Activated CD4-positive, CD25-positive, alpha-beta regulatory T cell treated with anti-CD3 and anti-CD28 coated beads, Interleukin-2, amount 50 U/mL, for 24 hours (primary cell): ENCODE data around the gene SYT3.

ENCODE experiments used
- ATAC-seq, 2 donors: fragments of 150-1000 bp; cut with Tn5 transposase; one replicate each; pipeline ENCODE4 v1.10.0; 2021; ENCODE audit warnings: mild to moderate bottlenecking in 1 of 2, moderate library complexity in 1 of 2

Gene SYT3

GRCh38 chr19:50639121-50640112 lies at the start of gene SYT3:
SYT3 (minus strand) TSS chr19:50639881; CDS start chr19:50637411, 2,470 bp downstream.
- ATAC-seq = peak; percentile 55 to 65

GRCh38 chr19:50688766-50689165 lies 49.1 kb upstream of the SYT3 start:
- ATAC-seq = no peak

- ATAC-seq = no peak
These were observed 46.8 kb upstream of the SYT3 start for GRCh38 chr19:50686310-50687032.

- peak; percentile 90 to 97 for ATAC-seq
These were observed 39.8 kb upstream of the SYT3 start for GRCh38 chr19:50679177-50680125.

- no peak for ATAC-seq
These were observed 38.6 kb upstream of the SYT3 start for GRCh38 chr19:50678323-50678722.

GRCh38 chr19:50677636-50678035 lies 38.0 kb upstream of the SYT3 start:
- no peak for ATAC-seq

GRCh38 chr19:50676625-50677197 lies 37.0 kb upstream of the SYT3 start:
- no peak for ATAC-seq

GRCh38 chr19:50673118-50673517 lies 33.4 kb upstream of the SYT3 start:
- no peak for ATAC-seq

GRCh38 chr19:50670102-50670380 lies 30.4 kb upstream of the SYT3 start:
- ATAC-seq = no peak

- no peak for ATAC-seq
These were observed 29.8 kb upstream of the SYT3 start for GRCh38 chr19:50669302-50670101.

GRCh38 chr19:50668879-50669278 lies 29.2 kb upstream of the SYT3 start:
- no peak for ATAC-seq

- no peak for ATAC-seq
These were observed 28.7 kb upstream of the SYT3 start for GRCh38 chr19:50668416-50668815.

- ATAC-seq = no peak
These were observed 28.1 kb upstream of the SYT3 start for GRCh38 chr19:50667759-50668231.

- no peak for ATAC-seq
These were observed 27.6 kb upstream of the SYT3 start for GRCh38 chr19:50667177-50667758.

GRCh38 chr19:50666346-50667176 lies 26.9 kb upstream of the SYT3 start:
- no peak for ATAC-seq

- no peak for ATAC-seq
These were observed 24.5 kb upstream of the SYT3 start for GRCh38 chr19:50664204-50664603.

GRCh38 chr19:50663482-50663790 lies 23.8 kb upstream of the SYT3 start:
- no peak for ATAC-seq

GRCh38 chr19:50662651-50663481 lies 23.2 kb upstream of the SYT3 start:
- no peak for ATAC-seq
